Kidney (tissue), 14 donors: ENCODE data around the gene WDR91. TPM values are rescaled to one million over a fixed set of nuclear protein-coding genes. Genes with fewer than 3 reads are reported as not detected.

ENCODE experiments used
- DNase-seq, 5 donors: peaks; one replicate each; pipeline ENCODE4 v3.0.0-alpha.2; 2013 to 2020
- FAIRE-seq: peaks from 2 replicates; lab custom pipeline; 2012; peaks lifted over from hg19 to GRCh38; lab: Jason Lieb, UNC
- H3K27ac ChIP-seq, 2 donors: one replicate each; pipeline ENCODE4 v1.7.0; 2013; ENCODE audit warnings: low read depth in 2 of 2, low read length in 2 of 2, inconsistent platforms in 1 of 2
- H3K27me3 ChIP-seq: one replicate; pipeline ENCODE4 v1.7.1; 2013; ENCODE audit warnings: low read length, inconsistent platforms; ENCODE audit not compliant: control insufficient read depth, insufficient read depth
- H3K36me3 ChIP-seq, 3 donors: one replicate each; pipeline versions ENCODE4 v1.7.0 to v1.7.1; 2013; ENCODE audit warnings: low read length in 3 of 3, control low read depth in 1 of 3, inconsistent platforms in 1 of 3; ENCODE audit not compliant: insufficient read depth in 3 of 3, control insufficient read depth in 2 of 3
- H3K4me1 ChIP-seq, 3 donors: one replicate each; pipeline versions ENCODE4 v1.7.0 to v1.7.1; 2013; ENCODE audit warnings: low read length in 3 of 3, inconsistent platforms in 1 of 3, low read depth in 1 of 3; ENCODE audit not compliant: control insufficient read depth in 2 of 3, insufficient read depth in 2 of 3
- H3K4me3 ChIP-seq, 3 donors: one replicate each; pipeline versions ENCODE4 v1.7.0 to v1.8.1; 2013; ENCODE audit warnings: low read length in 3 of 3, control low read depth in 1 of 3, inconsistent platforms in 1 of 3
- H3K9ac ChIP-seq, 3 donors: one replicate each; pipeline versions ENCODE4 v1.7.0 to v1.7.1; 2013; ENCODE audit warnings: low read length in 3 of 3, control low read depth in 1 of 3, inconsistent platforms in 1 of 3
- H3K9me3 ChIP-seq, 3 donors: one replicate each; pipeline versions ENCODE4 v1.7.0 to v1.7.1; 2013; ENCODE audit warnings: low read length in 3 of 3, control low read depth in 1 of 3, inconsistent platforms in 1 of 3; ENCODE audit not compliant: control insufficient read depth in 2 of 3, insufficient read depth in 1 of 3
- CTCF ChIP-seq: IDR thresholded peaks from 3 replicates; pipeline ENCODE4 v1.5.1; 2012; ENCODE audit warnings: mild to moderate bottlenecking, moderate library complexity, borderline replicate concordance; ENCODE audit not compliant: insufficient read depth; ENCODE audit errors: extremely low read depth
- intact Hi-C: fragments of 100-400 bp; cut with DNase I; formaldehyde crosslinking; loops from one replicate; pipeline ENCODE4 v1.11.1; 2022
- polyA plus RNA-seq: library from polyadenylated mRNA; stranded (reverse); fragments of 350-450 nt; fragmentation: Illumina TruSeq; extraction: RNeasy Lipid Tissue Mini Kit (QIAGEN cat#74804); gene quantifications from one replicate; pipeline ENCODE4 v1.2.3, GENCODE V29; 2014; ENCODE audit warnings: low read depth, low replicate concordance; ENCODE audit not compliant: insufficient read depth
- total RNA-seq: library from RNA; stranded (reverse); fragmentation: NEBNext Ultra II Directional; extraction: Animal tissue kit (Norgen Biotek cat#: 25700); gene quantifications from one replicate; pipeline ENCODE4 v1.2.1, GENCODE V29; 2021
- donor health status: control.
- donor health status: control.
- donor health status: control.
- donor health status: control.
- donor health status: control.
- donor health status: DM: yes; HTN: yes; CAD: no.
- donor health status: Normal renal cell carcinoma (clear cell type).

WDR91 gene
- total and polyA plus RNA-seq, 2 donors from 2014 or later: 27.8 to 73.9 TPM

GRCh38 chr7:135246191-135246825 lies 35.0 kb upstream of the WDR91 start:
- H3K4me1 ChIP-seq: no peaks in the 10 kb centered on the region
- no peaks in the 10 kb centered on the region for H3K9me3 ChIP-seq
- H3K36me3 ChIP-seq: no peaks in the 10 kb centered on the region
- intact Hi-C loops: no loop called here
- H3K9ac ChIP-seq: no peak overlapping the region
- peak in 1 of 5 donors; percentile 16 for DNase-seq
- no peak for TF ChIP-seq CTCF
- no peak overlapping the region for H3K4me3 ChIP-seq
- no peak for FAIRE-seq
- H3K27ac ChIP-seq: no peak overlapping the region
- no peaks in the 10 kb centered on the region for H3K27me3 ChIP-seq

- intact Hi-C loops: no loop called here
- no peak for FAIRE-seq
- Histone ChIP-seq H3K36me3 (no peaks in the 10 kb centered on the region), H3K9me3 (no peaks in the 10 kb centered on the region), H3K9ac (no peak overlapping the region), H3K4me3 (no peak overlapping the region), H3K27me3 (no peaks in the 10 kb centered on the region), H3K4me1 (no peaks in the 10 kb centered on the region), H3K27ac (no peak overlapping the region)
- DNase-seq: peak in 1 of 5 donors; percentile 22
- TF ChIP-seq CTCF: no peak
Observed at GRCh38 chr7:135245226-135246190, 34.2 kb upstream of the WDR91 start.

- no peak overlapping the region for H3K4me3 ChIP-seq
- H3K36me3 ChIP-seq: no peaks in the 10 kb centered on the region
- no peak overlapping the region for H3K9ac ChIP-seq
- H3K27me3 ChIP-seq: no peaks in the 10 kb centered on the region
- no peak for FAIRE-seq
- no peak for TF ChIP-seq CTCF
- H3K9me3 ChIP-seq: no peaks in the 10 kb centered on the region
- intact Hi-C loops: no loop called here
- DNase-seq: no peak
- no peaks in the 10 kb centered on the region for H3K4me1 ChIP-seq
- no peak overlapping the region for H3K27ac ChIP-seq
Observed at GRCh38 chr7:135242096-135242684, 30.9 kb upstream of the WDR91 start.
